ENCODE results near the gene CLCNKA. TPM values are rescaled to one million over a fixed set of nuclear protein-coding genes. Genes with fewer than 3 reads are reported as not detected.
"Not testable (repeated sequence)": the region's sequence is repeated elsewhere in the genome, so short reads cannot be mapped to it uniquely, and the experiment has no call there.

The CLCNKA gene
- total and polyA plus RNA-seq, 9 donors: 0.08 to 2.4 (median 1.0) TPM; not detected in 1

- no peaks in the 10 kb centered on the region for H3K9me3 ChIP-seq
- 63 to 71% (median 71%) methylated on average over 4 of the region's 4 CpGs for WGBS, 3 donors
- TF ChIP-seq CTCF (IDR thresholded peaks at IDR 0.05): no peak
- TF ChIP-seq POLR2A (IDR thresholded peaks at IDR 0.05): no peak
- TF ChIP-seq EP300 (IDR thresholded peaks at IDR 0.05): no peak
- H3K36me3 ChIP-seq: no peaks in the 10 kb centered on the region
- intact Hi-C loops (cut with DNase I): no loop called here
- H3K27me3 ChIP-seq: no peaks in the 10 kb centered on the region
- H3K4me1 ChIP-seq (ENCODE audit: insufficient read depth): no peaks in the 10 kb centered on the region
- no peak overlapping the region for H3K4me3 ChIP-seq
- H3K27ac ChIP-seq: no peak overlapping the region
- no peak for DNase-seq
Measured at GRCh38 chr1:16038620-16038912, 16.7 kb downstream of the CLCNKA start.

GRCh38 chr1:16039871-16040270 lies 18.0 kb downstream of the CLCNKA start:
- H3K27me3 ChIP-seq; intact Hi-C loops (cut with DNase I): not testable (repeated sequence)
- WGBS, 3 donors: 58 to 70% (median 60%) methylated on average over 7 to 8 of the region's 8 CpGs

GRCh38 chr1:16041200-16041599 lies 19.4 kb downstream of the CLCNKA start:
- TF ChIP-seq CTCF (IDR thresholded peaks at IDR 0.05): no peak
- TF ChIP-seq EP300 (IDR thresholded peaks at IDR 0.05): no peak
- no peak for TF ChIP-seq POLR2A (IDR thresholded peaks at IDR 0.05)
- Histone ChIP-seq H3K27me3 (no peaks in the 10 kb centered on the region), H3K4me1 (ENCODE audit: insufficient read depth) (no peaks in the 10 kb centered on the region), H3K9me3 (no peaks in the 10 kb centered on the region), H3K4me3 (no peak overlapping the region), H3K27ac (no peak overlapping the region), H3K36me3 (no peaks in the 10 kb centered on the region)
- 68 to 88% (median 73%) methylated on average over 8 of the region's 8 CpGs for whole genome bisulfite sequencing, 3 donors
- no peak for DNase-seq
- intact Hi-C loops (cut with DNase I): no loop called here

More at GRCh38 chr1:16039871-16040270, 18.0 kb downstream of the CLCNKA start:
- H3K4me3 ChIP-seq; H3K27ac ChIP-seq; H3K36me3 ChIP-seq; DNase-seq; H3K4me1 ChIP-seq (ENCODE audit: insufficient read depth); H3K9me3 ChIP-seq: not testable (repeated sequence)

GRCh38 chr1:16042096-16042495 lies 20.3 kb downstream of the CLCNKA start:
- no peaks in the 10 kb centered on the region for H3K27me3 ChIP-seq
- H3K27ac ChIP-seq: no peak overlapping the region
- 84 to 94% (median 88%) methylated on average over 8 to 9 of the region's 9 CpGs for WGBS, 3 donors
- no peaks in the 10 kb centered on the region for H3K4me1 ChIP-seq (ENCODE audit: insufficient read depth)
- no peak overlapping the region for H3K4me3 ChIP-seq
- TF ChIP-seq CTCF (IDR thresholded peaks at IDR 0.05) (no peak), EP300 (IDR thresholded peaks at IDR 0.05) (no peak), POLR2A (IDR thresholded peaks at IDR 0.05) (no peak)
- no peaks in the 10 kb centered on the region for H3K9me3 ChIP-seq
- no peak for DNase-seq
- no peaks in the 10 kb centered on the region for H3K36me3 ChIP-seq
- intact Hi-C loops (cut with DNase I): no loop called here

GRCh38 chr1:16042654-16043053 lies 20.8 kb downstream of the CLCNKA start:
- DNase-seq; H3K27me3 ChIP-seq; intact Hi-C loops (cut with DNase I); H3K27ac ChIP-seq; H3K4me3 ChIP-seq; H3K4me1 ChIP-seq (ENCODE audit: insufficient read depth); H3K36me3 ChIP-seq; H3K9me3 ChIP-seq: not testable (repeated sequence)
- WGBS, 3 donors: 79 to 82% (median 80%) methylated on average over 9 of the region's 9 CpGs

- TF ChIP-seq POLR2A (IDR thresholded peaks at IDR 0.05): no peak
- no peak for TF ChIP-seq CTCF (IDR thresholded peaks at IDR 0.05)
- TF ChIP-seq EP300 (IDR thresholded peaks at IDR 0.05): no peak
- Histone ChIP-seq H3K27me3 (no peaks in the 10 kb centered on the region), H3K36me3 (no peaks in the 10 kb centered on the region), H3K4me3 (no peak within 1 kb of the TSS), H3K4me1 (ENCODE audit: insufficient read depth) (no peaks in the 10 kb centered on the region), H3K27ac (peak within 1 kb of the TSS in 1 of 2 donors; percentile 71), H3K9me3 (no peaks in the 10 kb centered on the region)
- intact Hi-C loops (cut with DNase I): no loop called here
- WGBS, 3 donors: 20 to 35% (median 24%) methylated on average over 7 of the region's 7 CpGs
- peak in 3 of 5 donors; percentile 64 to 72 (median 67) for DNase-seq
Measured at GRCh38 chr1:16043521-16043920, 21.7 kb downstream of the CLCNKA start, which contains the start of gene CLCNKB. Gene CLCNKB, plus strand, starts transcription at chr1:16043782. Its CDS starts 711 bp downstream, at chr1:16044493.

Measured in ovary (tissue), 9 donors.